ENCODE data around the gene EXD3. TPM values are rescaled to one million over a fixed set of nuclear protein-coding genes. Genes with fewer than 3 reads are reported as not detected.

Gene EXD3
- polyA plus RNA-seq, 2 of the 4 experiments (the other 2 are of a cell fraction), result 3.4 to 4.5 TPM

DNA sequence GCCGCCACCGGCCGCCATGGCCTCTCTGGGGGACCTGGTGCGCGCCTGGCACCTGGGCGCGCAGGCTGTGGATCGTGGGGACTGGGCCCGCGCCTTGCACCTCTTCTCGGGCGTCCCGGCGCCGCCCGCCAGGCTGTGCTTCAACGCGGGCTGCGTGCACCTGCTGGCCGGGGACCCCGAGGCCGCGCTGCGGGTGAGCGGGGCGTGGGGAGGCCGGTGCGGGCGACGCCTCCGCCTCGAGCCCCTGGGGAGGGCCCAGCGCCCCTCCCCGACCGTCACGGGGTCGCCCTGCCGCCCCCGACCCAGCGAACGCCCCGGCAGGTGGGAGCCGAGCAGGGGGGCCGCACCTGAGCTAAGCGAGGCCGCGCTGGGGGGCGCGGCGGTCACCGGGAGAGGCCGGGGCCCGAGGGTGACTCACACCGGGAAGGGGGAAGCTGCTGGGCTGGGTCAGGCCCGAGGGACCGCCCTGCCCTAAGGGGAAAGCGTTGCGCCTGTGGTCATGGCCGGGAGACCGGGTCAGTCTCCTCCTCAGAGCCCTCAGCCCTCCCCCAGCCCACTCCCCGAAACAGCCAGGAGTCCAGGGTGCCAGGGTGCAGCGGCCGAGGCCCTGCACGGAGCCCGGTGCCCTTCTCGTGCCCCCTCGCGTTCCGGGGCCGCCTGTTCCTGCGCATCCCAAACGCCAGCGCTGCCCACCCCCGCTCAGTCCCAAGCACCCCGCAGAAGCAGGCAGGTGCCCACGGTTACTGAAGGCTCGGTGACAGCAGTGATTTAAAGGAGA lies 741 bp upstream of the EXD3 start:
- TF ChIP-seq SMC3 (IDR thresholded peaks at IDR 0.05) (no peak; the same call in 2 of the 3 replicates), EP300 (IDR thresholded peaks at IDR 0.05) (no peak), FOSL2 (IDR thresholded peaks at IDR 0.05) (no peak), FOSL2 (CRISPR knock-in tag; IDR thresholded peaks at IDR 0.05) (peak; percentile 77), NR3C1 (IDR thresholded peaks at IDR 0.05) (no peak), KDM1A (IDR thresholded peaks at IDR 0.05; ENCODE audit: low read depth) (no peak)
- TF ChIP-seq, protein P1, sequence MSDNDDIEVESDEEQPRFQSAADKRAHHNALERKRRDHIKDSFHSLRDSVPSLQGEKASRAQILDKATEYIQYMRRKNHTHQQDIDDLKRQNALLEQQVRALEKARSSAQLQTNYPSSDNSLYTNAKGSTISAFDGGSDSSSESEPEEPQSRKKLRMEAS (IDR thresholded peaks at IDR 0.05), result peak; percentile 31; the same call in 1 of the 2 replicates
- TF ChIP-seq, protein P2, sequence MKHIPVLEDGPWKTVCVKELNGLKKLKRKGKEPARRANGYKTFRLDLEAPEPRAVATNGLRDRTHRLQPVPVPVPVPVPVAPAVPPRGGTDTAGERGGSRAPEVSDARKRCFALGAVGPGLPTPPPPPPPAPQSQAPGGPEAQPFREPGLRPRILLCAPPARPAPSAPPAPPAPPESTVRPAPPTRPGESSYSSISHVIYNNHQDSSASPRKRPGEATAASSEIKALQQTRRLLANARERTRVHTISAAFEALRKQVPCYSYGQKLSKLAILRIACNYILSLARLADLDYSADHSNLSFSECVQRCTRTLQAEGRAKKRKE (CRISPR knock-in tag; IDR thresholded peaks at IDR 0.05; ENCODE audit: low read depth), result no peak
- TF ChIP-seq, protein P3, sequence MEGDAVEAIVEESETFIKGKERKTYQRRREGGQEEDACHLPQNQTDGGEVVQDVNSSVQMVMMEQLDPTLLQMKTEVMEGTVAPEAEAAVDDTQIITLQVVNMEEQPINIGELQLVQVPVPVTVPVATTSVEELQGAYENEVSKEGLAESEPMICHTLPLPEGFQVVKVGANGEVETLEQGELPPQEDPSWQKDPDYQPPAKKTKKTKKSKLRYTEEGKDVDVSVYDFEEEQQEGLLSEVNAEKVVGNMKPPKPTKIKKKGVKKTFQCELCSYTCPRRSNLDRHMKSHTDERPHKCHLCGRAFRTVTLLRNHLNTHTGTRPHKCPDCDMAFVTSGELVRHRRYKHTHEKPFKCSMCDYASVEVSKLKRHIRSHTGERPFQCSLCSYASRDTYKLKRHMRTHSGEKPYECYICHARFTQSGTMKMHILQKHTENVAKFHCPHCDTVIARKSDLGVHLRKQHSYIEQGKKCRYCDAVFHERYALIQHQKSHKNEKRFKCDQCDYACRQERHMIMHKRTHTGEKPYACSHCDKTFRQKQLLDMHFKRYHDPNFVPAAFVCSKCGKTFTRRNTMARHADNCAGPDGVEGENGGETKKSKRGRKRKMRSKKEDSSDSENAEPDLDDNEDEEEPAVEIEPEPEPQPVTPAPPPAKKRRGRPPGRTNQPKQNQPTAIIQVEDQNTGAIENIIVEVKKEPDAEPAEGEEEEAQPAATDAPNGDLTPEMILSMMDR (IDR thresholded peaks at IDR 0.05), result peak; percentile 5; the same call in 1 of the 3 replicates
- Histone ChIP-seq H3K4me2 (peak overlapping the region; percentile 90), H3K4me1 (peaks cover 15% of the 10 kb centered on the region; the same call in 2 of the 3 replicates), H3K9me3 (no peaks in the 10 kb centered on the region), H3K27ac (peak overlapping the region; percentile 86 to 94), H3K4me3 (peak overlapping the region; percentile 94)
- peak; percentile 58 for ATAC-seq
- 7% methylated on average over 27 of the region's 77 CpGs for WGBS (ENCODE audit: missing lambda C conversion rate)
- FAIRE-seq, result no peak
- no peak for DNase-seq (ENCODE audit: low read depth in 1 of 2, low spot score in 1 of 2)
- ChIA-PET POLR2A (interaction anchor here (0.6 to 1.7 kb wide), 13 partner anchors 8 to 707 kb away, joined by 3 to 13 read pairs (median 5); partner anchors contain the start of genes ENTPD8, NRARP and NSMF), CTCF (interaction anchor here (0.6 to 3.8 kb wide), 31 partner anchors 11 to 137 kb away, joined by 3 to 86 read pairs (median 4); partner anchors contain the start of genes ENTPD8 and NRARP)

DNA sequence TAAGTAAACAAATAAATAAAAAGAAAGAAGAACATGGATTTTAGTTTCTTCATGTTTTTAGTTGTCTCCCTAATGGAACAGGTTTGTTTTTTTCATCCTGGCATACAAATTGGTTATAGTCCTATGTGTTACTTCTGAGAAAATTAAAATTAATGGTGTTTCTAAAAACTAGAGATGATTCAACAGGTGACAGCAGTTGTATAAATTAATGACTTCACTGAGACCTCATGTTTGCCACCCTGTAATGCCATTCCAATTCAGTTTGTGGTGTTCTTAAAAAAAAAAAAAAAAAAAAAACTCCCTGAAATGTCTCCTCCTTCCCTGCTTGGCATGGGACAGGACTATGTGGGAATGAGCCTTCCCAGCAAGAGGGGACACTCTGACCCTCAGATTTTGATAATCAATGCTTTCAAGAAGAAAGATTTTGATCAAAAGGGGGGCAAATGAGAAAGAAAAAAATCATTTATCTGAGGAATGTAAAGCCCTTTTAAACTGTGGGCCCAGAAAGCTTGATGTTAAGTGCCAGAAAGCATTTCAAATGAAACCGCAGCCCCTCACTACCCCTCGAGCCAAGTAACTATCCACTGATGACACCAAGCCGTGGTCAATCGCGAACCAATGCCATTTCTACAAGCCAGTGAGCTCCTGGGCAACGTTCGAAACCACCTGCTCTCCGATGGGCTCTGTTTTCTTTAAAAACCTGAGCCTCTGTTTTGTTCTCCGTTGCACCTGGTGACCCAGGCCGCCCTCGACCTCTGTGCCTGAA lies 941 bp downstream of the EXD3 start:
- no peak for TF ChIP-seq CEBPB (IDR thresholded peaks at IDR 0.05)
- no peak for TF ChIP-seq TFCP2L1 (CRISPR knock-in tag; IDR thresholded peaks at IDR 0.05)
- TF ChIP-seq ZNF302 (CRISPR knock-in tag; IDR thresholded peaks at IDR 0.05), result no peak
- no peak for TF ChIP-seq MYC (IDR thresholded peaks at IDR 0.05; ENCODE audit: borderline replicate concordance, low read length)
- no peak for TF ChIP-seq SREBF2 (IDR thresholded peaks at IDR 0.05)
- TF ChIP-seq RCOR1 (IDR thresholded peaks at IDR 0.05; ENCODE audit: low read depth, low read length), result no peak
- TF ChIP-seq, protein P3 (IDR thresholded peaks at IDR 0.05), result no peak
- no peak for TF ChIP-seq GATA3 (IDR thresholded peaks at IDR 0.05; ENCODE audit: borderline replicate concordance)
- TF ChIP-seq, protein P4, sequence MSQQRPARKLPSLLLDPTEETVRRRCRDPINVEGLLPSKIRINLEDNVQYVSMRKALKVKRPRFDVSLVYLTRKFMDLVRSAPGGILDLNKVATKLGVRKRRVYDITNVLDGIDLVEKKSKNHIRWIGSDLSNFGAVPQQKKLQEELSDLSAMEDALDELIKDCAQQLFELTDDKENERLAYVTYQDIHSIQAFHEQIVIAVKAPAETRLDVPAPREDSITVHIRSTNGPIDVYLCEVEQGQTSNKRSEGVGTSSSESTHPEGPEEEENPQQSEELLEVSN (IDR thresholded peaks at IDR 0.05; ENCODE audit: borderline replicate concordance, low read depth), result no peak
- no peak for DNase-seq (ENCODE audit: low read depth in 1 of 2, low spot score in 1 of 2)
- ChIA-PET POLR2A (interaction anchor here (1.3 kb wide), 1 partner anchor 120 kb away, joined by 9 read pairs; the partner anchor contains the start of gene NRARP), CTCF (interaction anchor here (0.9 to 3.8 kb wide), 24 partner anchors 10 to 144 kb away, joined by 3 to 86 read pairs (median 5); partner anchors contain the start of genes ENTPD8, NRARP and TOR4A)
- peak overlapping the region; percentile 90 to 94 for H3K27ac ChIP-seq
- peak overlapping the region; percentile 94 for H3K4me3 ChIP-seq
- WGBS (ENCODE audit: missing lambda C conversion rate), result 5% methylated on average over 11 of the region's 11 CpGs
- FAIRE-seq, result no peak
- peak overlapping the region; percentile 88 for H3K4me2 ChIP-seq
- no peaks in the 10 kb centered on the region for H3K9me3 ChIP-seq
- ATAC-seq, result no peak
- peaks cover 15% of the 10 kb centered on the region; the same call in 2 of the 3 replicates for H3K4me1 ChIP-seq
